ENCODE data around the gene PIM1.

- TF ChIP-seq CTCF (conservative IDR thresholded peaks at IDR 0.05) (no peak), ZFX (IDR thresholded peaks at IDR 0.05) (no peak)
Observed at GRCh38 chr6:37174196-37174514, 4.2 kb downstream of the PIM1 start.

Data from C4-2B (cell line).